HG02938 (cell line): ENCODE results near the gene MXRA7.
"Not testable (repeated sequence)": the region's sequence is repeated elsewhere in the genome, so short reads cannot be mapped to it uniquely, and the experiment has no call there.

Experiments
- ATAC-seq: cut with Tn5 transposase; IDR thresholded peaks from one replicate; pipeline ENCODE4 v1.9.1; 2021; ENCODE audit warnings: mild to moderate bottlenecking, moderate library complexity; ENCODE audit not compliant: unreplicated experiment

The MXRA7 gene

GRCh38 chr17:76718516-76718915 is 7.8 kb upstream of the MXRA7 start:
- ATAC-seq, result no peak

- ATAC-seq, result no peak
These were observed 6.1 kb upstream of the MXRA7 start for GRCh38 chr17:76716839-76717215.

GRCh38 chr17:76716146-76716838 is 5.5 kb upstream of the MXRA7 start:
- ATAC-seq, result no peak

GRCh38 chr17:76715496-76715830 is 4.7 kb upstream of the MXRA7 start:
- ATAC-seq, result no peak

GRCh38 chr17:76714822-76715495 is 4.2 kb upstream of the MXRA7 start:
- no peak for ATAC-seq

- ATAC-seq, result no peak
These were observed 3.6 kb upstream of the MXRA7 start for GRCh38 chr17:76714336-76714735.

- no peak for ATAC-seq
These were observed 3.0 kb upstream of the MXRA7 start for GRCh38 chr17:76713765-76714164.

GRCh38 chr17:76712321-76712720 is 1.6 kb upstream of the MXRA7 start:
- ATAC-seq, result not testable (repeated sequence)

GRCh38 chr17:76709951-76710862 is 558 bp downstream of the MXRA7 start:
- not testable (repeated sequence) for ATAC-seq

GRCh38 chr17:76709077-76709950 is 1.5 kb downstream of the MXRA7 start:
- no peak for ATAC-seq

GRCh38 chr17:76707985-76708807 is 2.6 kb downstream of the MXRA7 start:
- ATAC-seq, result no peak

- ATAC-seq, result no peak
These were observed 3.9 kb downstream of the MXRA7 start for GRCh38 chr17:76706817-76707216.

- no peak for ATAC-seq
These were observed 6.0 kb downstream of the MXRA7 start for GRCh38 chr17:76704805-76705204.

GRCh38 chr17:76702941-76703637 is 7.7 kb downstream of the MXRA7 start:
- ATAC-seq, result no peak

GRCh38 chr17:76702076-76702475 is 8.7 kb downstream of the MXRA7 start:
- no peak for ATAC-seq

GRCh38 chr17:76701471-76701967 is 9.2 kb downstream of the MXRA7 start:
- no peak for ATAC-seq

GRCh38 chr17:76700617-76701470 is 9.9 kb downstream of the MXRA7 start:
- no peak for ATAC-seq

GRCh38 chr17:76700270-76700616 is 10.5 kb downstream of the MXRA7 start:
- ATAC-seq, result no peak
